H4 (cell line): Measurements from ENCODE around the gene EFHC1. TPM values are rescaled to one million over a fixed set of nuclear protein-coding genes. Genes with fewer than 3 reads are reported as not detected.
"Not testable (repeated sequence)": the region's sequence is repeated elsewhere in the genome, so short reads cannot be mapped to it uniquely, and the experiment has no call there.

Experiments
- DNase-seq: peaks from one replicate; pipeline ENCODE4 v3.0.0-alpha.2; 2015; ENCODE audit warnings: low spot score
- total RNA-seq: library from RNA; depleted of rRNA; stranded (reverse); fragments of >200 nt; shearing (Covaris generic); gene quantifications from 2 replicates; pipeline ENCODE4 v1.2.3, GENCODE V29; 2014

Gene EFHC1
- total RNA-seq, 1 experiment from 2014 or later: 35.9 TPM

DNA sequence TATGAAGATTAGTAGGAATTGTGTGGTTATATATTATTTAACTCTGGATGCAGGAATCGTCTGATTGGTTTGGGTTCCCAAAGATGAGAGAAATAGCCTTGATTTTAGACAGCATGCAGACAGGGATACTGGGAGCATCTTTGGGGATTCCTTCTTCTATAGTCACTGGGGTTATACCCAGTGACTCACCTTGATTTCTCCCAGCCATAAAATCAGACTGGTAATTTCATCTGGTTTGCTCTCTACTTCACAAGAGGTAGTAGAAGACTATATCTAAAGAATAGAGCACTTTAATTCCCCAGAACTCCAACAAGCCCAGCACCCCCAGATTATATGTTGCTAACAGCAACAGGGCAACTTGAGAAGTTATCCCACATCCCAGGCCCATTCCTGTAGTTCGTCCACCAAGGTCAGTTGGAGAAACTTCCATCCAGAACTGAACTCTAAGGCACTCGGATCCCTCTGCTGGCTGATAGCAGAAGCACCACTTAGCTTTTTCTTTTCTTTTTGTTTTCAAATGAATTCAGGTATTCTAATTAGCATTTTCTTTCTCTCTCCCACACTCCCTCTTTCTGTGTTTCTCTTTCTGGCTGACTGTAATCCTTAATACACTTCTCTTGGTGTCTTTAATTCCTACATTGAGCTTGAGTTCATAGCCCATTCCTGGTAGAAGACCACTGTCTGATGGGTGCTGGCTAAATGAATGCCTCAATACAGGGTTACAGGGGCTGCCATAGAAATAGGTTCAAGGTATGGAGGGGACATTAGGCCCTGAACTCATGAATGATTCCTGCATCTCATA, 20.4 kb upstream of the EFHC1 start:
- peak; percentile 63 for DNase-seq

DNA sequence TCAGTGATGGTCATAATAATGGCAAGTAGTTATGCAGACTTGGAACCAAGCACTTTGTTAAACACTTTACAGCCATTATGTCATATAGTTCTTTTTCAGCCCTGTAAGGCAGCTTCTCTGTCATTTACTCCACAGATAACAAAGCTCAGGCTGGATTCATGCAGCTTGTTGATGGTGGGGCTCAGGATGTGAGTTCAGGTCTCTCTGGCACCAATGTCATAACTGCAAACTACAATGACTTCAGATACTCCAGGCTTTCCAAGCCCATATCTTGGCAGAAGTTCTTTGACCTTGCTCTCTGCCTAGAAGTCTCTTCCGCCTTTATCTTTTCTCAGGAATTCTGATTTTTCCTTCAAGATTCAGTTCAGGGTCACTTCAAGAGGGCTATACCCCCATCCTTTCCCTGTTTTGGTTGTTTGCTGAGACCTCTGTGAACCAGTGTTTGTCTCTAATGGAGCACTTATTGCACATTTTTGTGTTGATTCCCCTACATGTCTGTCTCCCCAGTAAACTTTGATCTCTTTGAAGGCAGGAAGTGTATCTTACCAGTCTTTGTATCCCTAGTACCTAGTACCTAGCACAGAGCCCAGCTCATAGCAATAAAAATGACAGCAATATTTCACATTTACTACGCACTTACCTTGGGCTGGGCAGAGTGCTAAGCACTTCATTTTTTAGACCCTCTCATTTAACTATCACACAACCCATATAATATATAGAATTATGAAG, 19.7 kb upstream of the EFHC1 start:
- DNase-seq: no peak

DNA sequence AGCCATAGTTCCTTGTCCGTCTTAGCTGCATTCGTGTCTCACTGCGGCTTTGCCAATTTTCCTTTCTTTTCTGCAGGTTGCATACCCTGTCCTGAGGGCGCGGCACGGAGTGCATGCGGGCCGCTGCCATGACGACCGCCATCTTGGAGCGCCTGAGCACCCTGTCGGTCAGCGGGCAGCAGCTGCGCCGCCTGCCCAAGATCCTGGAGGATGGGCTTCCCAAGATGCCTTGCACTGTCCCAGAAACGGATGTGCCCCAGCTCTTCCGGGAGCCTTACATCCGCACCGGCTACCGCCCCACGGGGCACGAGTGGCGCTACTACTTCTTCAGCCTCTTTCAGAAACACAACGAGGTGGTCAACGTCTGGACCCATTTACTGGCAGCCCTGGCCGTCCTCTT, 17.1 kb upstream of the EFHC1 start:
- no peak for DNase-seq

DNA sequence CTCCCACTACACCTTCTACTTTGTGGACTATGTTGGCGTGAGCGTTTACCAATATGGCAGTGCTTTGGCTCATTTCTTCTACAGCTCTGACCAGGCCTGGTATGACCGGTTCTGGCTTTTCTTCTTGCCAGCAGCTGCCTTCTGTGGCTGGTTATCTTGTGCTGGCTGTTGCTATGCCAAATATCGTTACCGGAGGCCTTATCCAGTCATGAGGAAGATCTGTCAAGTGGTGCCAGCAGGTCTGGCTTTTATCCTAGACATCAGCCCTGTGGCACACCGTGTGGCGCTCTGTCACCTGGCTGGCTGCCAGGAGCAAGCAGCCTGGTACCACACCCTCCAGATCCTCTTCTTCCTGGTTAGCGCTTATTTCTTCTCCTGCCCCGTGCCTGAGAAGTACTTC, 16.5 kb upstream of the EFHC1 start:
- peak; percentile 27 for DNase-seq

DNA sequence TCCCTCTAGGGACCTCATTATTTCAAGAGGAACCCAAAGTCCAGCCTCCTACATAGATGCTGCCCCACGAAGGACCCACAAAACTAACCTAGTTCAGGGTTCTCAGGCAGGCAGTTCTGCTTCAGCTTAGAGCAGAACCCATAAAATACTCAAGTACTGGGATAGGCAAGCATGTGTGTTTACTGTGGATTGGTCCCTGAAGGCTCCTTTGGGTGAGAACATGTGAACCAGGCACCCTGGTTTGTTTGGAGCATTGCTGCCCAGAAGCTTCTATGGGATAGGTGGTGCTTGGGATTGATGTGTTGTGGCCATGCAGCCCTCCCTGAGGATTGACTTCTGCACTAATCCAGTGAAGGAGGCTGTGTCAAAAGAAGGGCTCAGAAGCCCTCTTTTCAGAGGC, 14.9 kb upstream of the EFHC1 start:
- DNase-seq: no peak

DNA sequence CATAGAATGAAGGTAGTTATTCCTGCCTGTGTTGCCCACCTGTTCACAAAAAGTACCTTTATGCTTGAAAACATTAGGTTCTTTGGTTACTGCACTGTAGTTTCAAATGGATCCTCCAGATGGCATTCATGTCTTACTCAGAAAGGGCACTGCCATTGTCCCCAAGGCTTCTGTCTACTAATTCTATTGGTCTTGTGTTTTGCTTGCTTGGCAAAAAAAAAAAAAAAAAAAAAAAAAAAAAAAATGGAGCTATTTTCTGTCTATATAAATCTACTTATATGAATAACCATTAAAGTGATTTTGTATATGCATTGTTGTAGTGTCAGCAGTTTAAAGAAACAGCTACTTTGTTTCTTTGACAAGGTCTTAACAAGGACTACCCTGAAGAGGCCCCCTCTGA, 12.7 kb upstream of the EFHC1 start:
- peak; percentile 85 for DNase-seq

DNA sequence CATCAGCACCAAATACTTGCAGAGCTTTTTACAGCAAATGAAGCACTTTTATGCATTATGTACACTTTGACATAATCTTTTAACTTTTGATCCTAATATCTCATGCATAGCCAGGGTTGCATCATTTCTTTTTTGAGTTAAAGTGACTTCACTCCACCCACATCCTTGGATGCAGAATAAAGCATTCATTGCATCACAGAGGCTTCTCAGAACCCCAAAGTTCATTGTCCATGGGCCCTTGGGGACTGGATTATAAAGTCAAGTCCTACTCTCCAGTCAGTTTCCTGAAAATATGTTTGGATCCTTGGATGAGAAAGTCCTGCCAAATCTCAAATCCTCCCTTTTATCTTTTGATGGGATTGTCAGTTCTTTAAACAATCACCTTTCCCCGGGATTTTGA, 10.6 kb upstream of the EFHC1 start:
- no peak for DNase-seq

DNA sequence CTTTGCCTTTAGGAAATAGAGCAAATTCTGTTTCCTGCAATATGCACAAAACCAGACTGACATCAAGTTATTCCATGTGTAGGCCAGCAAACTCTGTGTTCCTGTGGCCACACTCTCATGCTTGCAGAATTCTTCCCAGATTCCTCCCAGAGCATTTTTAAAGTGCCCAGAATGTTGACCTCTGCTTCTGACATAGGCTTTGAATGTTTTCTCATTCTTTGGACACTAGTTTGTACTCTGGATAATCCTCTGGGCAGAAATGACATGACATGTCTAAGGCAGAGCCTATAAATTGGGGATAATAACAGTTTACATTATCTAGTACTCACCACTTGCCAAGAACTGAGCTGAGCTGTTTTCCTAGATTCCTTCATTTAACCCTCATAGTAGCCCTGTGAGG, 9.2 kb upstream of the EFHC1 start:
- DNase-seq: no peak

DNA sequence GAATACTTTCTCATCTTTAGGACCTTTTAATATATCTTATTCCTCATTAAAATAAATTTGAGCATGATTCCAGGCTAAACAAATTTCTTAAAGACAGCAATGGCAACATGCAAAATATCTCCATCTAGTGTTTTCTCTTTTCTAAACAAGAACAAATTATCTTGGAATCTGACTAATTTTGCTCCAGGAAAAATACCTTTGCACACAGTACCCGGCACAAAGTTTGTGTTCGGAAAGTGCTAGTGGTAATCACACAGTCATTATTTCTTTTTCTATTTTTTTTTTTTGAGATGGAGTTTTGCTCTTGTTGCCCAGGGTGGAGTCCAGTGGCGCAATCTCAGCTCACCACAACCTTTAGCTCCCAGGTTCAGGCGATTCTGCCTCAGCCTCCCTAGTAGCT, 8.2 kb upstream of the EFHC1 start:
- no peak for DNase-seq

DNA sequence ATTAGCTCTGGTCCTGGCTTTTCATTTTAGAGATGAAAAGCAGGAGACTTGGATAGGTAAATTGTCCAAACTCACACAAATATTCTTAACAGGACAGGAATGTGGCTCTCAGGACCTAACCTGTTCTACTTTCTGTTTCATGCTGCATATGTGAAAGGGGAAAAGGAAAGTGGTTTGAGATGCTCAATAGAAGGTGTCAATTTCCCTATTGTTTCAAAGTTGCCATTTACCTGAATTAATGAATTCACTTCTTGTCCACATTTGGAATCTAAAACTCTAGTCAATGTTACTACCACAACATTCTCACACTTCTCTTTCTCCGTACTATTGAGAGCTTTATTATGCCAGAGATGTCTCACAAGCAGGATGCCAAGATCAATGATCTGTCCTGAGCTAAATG, 4.8 kb upstream of the EFHC1 start:
- DNase-seq: no peak

DNA sequence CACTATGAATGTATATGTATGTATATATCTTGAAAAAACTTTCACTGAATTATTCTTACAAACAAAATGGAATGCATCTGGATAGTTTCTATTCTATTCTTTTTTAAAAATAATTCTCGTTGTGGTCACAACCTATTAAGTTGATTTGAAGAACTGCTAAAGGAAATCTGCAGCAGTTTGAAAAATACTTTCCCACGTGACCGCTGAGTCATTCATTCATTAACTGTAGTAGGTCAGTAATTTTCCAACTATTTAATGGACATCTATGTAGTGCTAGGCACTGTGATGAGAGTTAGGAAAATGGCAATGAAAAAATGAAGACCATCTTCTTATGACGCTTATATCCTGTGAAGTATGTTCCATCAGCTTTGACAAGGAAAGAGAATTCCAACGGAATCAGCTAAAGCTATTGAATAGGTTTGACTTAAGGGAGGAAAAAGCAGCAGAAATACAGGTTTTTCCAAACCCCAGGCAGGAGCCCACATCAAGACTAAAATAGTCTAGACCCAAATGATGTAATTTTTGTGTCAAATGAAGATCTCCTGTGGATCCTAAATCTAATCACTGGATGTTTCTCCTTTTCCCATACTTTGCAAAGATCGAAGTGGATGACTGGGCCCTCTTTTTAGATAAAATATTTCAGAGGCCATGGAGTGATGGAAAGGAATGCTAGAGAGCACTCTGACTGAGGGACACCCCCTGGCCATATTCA, 4.1 kb upstream of the EFHC1 start:
- DNase-seq: no peak

DNA sequence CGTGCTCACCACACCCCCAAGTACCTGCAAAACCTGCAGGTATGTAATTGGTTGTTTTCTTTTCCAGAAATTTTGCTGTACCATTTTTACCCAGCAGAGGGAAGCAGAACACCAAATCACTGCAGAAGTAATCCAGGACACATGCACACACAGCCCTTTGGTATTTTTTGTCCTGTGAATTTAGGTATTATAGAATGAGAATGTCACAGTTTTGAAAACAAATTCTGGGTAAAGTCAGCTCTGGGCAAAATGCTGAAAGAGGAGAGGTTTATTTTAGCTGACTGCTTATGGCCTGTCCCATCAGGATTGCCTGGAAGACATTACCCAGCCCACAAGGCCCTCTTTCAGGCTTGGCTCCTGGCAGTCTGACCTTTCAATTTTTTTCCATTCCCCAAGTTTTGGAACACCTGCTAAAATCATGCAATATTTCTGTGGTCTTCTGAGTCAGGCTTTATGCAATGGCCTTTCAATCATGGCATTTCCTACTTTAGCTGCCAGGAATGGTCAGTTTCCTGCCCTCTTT, 3.5 kb upstream of the EFHC1 start:
- peak; percentile 73 for DNase-seq

DNA sequence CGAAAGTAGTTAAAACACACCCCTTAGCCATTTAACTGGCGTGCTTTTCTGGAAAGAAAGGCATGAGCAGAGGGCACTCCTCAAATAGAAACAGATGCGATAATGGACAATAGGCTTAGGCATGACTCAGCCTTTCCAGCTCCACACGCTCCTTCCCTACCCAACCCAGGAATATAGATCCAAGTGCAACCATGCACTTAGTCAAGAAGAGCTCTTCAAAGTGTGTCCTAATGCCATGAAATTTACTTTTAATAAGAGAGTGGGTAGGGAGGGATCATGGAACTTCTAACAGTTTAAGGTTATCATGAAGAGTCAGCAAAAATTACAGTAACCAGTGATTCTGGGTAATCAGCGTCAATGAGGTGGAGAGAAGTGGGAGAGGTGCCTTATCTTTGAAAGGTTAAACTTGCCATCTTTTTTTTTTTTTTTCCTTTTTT, 2.4 kb upstream of the EFHC1 start:
- peak; percentile 83 for DNase-seq

DNA sequence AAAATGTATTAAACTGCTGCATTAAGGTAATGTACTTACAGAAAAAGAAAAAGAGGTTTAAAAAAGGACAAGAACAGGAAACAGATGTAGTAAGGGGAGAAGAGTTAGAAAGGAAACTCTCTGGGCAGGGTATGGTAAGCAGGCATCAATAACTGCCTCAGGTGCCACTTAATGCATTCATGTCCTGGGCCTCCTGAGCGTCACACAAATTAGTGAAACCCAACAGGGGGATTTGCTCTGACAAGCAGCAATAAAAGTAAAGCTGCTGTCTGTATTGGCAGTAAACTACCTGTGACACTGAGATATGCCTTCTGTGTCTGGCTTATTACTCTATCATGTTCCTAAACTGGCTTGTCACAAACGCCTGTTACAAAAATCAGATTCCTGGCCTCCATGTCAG, 1.5 kb upstream of the EFHC1 start:
- no peak for DNase-seq

DNA sequence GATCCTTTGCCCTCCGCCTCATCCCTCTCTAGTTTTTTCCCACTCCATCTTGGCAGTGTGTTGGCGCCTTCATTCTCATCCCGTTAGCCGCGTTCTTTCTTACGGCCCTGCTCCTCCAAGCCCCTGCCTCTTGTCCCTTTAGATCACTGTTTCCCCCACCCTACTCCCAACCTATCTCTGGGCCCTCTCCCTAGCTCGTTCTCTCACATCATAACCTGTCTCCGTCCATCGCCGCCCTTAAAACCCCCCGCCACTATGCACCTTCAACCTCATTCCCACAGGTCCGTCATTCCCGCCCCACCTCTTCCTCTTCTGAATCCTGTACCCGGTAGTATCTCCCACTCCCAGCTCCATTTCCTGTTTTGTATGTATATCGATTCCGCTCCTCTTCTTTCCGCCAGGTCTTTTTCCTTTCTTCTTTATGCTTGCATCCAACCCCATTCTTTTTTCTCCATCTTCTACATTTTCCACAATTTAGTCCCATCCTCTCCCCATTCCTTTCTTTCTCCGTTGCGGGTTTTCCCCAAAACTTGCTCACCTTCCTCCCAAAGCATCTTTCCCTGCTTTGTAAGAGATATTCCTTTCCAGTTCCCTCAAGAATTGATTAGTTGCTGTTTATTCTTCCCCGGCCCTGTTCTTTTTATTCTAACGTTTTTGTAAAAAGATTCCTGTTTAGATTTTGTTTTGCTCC, 671 bp downstream of the EFHC1 start:
- peak; percentile 57 for DNase-seq

DNA sequence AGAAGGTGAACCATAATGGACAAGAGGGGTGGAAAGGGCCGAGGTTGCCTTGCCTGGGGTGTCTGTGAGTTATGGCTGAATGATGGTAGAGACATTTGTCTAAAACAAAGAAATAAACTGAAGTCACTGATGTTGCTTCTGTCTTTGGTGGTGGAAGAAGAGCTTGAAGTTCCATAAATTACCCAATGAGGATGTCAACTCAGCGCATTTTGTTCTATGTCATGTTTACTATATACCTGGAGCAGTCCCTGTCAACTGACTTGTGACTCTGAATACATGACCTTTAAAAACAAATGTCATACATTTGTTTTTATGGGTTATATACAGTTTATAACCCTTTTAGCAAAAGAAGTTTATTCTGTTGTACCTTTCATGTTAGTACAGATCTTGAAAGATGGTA, 2.0 kb downstream of the EFHC1 start:
- DNase-seq: no peak

DNA sequence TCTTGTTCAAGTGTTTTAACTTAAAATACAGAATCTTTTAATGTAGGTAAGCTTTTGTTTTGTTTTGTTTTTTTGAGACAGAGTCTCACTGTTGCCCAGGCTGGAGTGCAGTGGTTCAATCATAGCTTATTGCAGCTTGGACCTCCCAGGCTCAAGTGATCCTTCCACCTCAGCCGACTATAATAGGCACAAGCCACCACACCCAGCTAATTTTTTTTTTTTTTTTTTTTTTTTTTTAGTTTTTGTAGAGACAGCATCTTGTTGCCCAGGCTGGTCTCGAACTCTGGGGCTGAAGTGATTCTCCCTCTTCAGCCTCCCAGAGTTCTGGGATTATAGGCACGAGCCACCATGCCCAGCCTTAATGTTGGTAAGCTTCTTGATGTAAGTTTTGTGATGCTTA, 3.3 kb downstream of the EFHC1 start:
- no peak for DNase-seq

DNA sequence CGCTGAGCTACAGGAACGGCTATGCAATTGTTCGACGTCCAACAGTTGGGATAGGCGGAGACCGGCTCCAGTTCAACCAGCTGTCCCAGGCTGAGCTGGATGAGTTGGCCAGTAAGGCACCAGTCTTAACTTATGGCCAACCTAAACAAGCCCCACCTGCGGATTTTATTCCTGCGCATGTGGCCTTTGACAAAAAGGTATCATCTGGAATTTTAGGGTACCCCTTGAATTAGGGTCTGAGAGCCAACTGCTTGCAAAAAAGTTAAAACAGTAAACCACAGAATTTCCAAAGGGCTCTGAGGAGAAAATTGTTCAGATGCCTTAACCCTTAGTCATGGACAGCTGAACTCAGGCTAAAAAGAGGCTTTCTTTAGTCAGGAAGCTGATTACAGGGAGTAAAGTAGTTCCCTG, 3.8 kb downstream of the EFHC1 start:
- peak; percentile 72 for DNase-seq

DNA sequence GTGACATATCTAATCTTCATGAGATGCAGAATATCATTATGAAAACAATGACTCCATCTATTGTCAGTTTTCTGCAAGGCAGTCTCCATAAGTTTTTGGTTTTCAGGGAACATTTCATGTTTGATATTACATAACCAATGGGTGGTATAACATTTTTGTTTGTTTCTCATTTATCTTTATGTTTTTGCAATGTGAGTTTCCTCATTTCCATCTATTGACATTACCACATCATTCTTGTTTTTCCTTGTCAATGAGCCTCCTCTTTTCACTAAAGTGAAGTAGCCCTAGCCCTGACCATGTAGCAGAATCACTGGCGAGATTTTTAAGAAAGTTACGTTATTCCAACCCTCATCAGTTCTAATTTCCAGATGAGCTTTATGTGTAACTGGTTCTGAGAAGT, 4.4 kb downstream of the EFHC1 start:
- no peak for DNase-seq

DNA sequence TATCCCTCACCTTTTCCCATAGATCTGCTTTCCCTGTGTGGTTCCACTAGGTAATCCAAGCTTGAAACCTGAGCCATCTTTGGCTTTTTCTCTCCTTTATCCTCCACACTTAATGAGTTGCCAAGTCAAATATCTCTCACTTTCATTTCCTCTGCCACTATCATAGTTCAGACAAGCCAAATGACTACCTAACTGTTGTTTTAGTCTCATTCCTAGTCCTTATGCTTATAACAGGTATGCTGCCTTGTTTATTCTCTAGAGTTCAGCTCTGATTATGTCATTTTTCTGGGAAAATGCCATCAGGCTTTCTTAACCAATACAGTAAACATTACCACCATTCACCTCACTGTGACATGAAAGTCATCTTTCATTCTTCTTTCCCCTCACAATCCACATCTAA, 6.5 kb downstream of the EFHC1 start:
- no peak for DNase-seq

DNA sequence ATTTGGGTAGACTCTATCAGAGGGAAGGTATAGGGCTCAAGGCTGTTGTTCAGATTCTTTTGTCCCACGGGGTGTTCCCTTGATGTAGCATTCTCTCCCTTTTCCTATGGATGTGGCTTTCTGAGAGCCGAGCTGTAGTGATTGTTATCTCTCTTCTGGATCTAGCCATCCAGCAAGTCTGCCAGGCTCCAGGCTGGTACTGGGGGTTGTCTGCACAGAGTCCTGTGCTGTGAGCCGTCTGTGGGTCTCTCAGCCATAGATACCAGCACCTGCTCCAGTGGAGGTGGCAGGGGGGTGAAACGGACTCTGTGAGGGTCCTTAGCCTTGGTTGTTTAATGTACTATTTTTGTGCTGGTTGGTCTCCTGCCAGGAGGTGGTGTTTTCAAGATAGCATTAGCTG, 13.2 kb downstream of the EFHC1 start:
- not testable (repeated sequence) for DNase-seq

DNA sequence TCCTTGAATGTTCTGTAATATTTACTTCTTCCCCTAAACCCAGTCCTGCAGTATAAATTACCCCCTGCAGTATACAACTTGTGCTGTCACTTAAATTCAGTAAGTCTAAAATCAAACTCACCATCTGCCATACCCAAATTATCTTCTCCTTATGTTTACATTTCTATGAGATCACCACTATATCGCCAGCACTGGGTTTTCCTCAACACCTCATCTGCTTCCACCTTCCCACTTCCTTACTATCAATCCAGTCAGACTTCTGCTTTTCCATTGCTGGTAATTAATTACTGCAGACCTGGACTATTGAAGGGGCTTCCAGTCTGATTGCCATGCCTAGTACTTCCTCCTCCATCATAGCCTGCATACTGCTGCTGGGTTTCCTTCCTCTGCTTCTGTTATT, 15.2 kb downstream of the EFHC1 start:
- no peak for DNase-seq
